Left ventricle myocardium inferior (tissue), 1 donor: ENCODE data around the gene ISM2. TPM values are rescaled to one million over a fixed set of nuclear protein-coding genes. Genes with fewer than 3 reads are reported as not detected.

Experiments used
- DNase-seq: peaks from one replicate; pipeline ENCODE4 v3.0.0-alpha.2; 2020
- H3K27ac ChIP-seq: fragments of 200-600 bp; replicated peaks from 2 replicates; pipeline ENCODE4 v1.8.0; 2021
- H3K27me3 ChIP-seq: fragments of 200-600 bp; 2 replicates; pipeline ENCODE4 v1.8.0; 2021; ENCODE audit warnings: low read depth
- H3K36me3 ChIP-seq: fragments of 200-600 bp; 2 replicates; pipeline ENCODE4 v1.8.0; 2021
- H3K4me1 ChIP-seq: fragments of 200-600 bp; 2 replicates; pipeline ENCODE4 v1.8.0; 2021
- H3K4me3 ChIP-seq: fragments of 200-600 bp; 2 replicates; pipeline ENCODE4 v1.8.0; 2021; ENCODE audit warnings: mild to moderate bottlenecking, moderate library complexity
- H3K9me3 ChIP-seq: fragments of 200-600 bp; replicated peaks from 2 replicates; pipeline ENCODE4 v1.8.0; 2021
- CTCF ChIP-seq: fragments of 200-600 bp; IDR thresholded peaks from 2 replicates; pipeline ENCODE4 v1.8.0; 2021; ENCODE audit warnings: antibody characterized with exemption, mild to moderate bottlenecking, borderline replicate concordance
- intact Hi-C: fragments of 100-400 bp; cut with micrococcal nuclease; formaldehyde crosslinking; loops from one replicate; pipeline ENCODE4 v1.11.0; 2022
- total RNA-seq: library from RNA; stranded (reverse); fragmentation: NEBNext Ultra II Directional; extraction: Animal tissue kit (Norgen Biotek cat#: 25700); gene quantifications from one replicate; pipeline ENCODE4 v1.2.1, GENCODE V29; 2021
- donor health status: DM: no; HTN: yes; CAD: no; lungs with severe emphysema.

Gene ISM2
- total RNA-seq, 1 donor from 2014 or later, result not detected

GRCh38 chr14:77475432-77476115 lies 23.0 kb downstream of the ISM2 start:
- Histone ChIP-seq H3K36me3 (no peaks in the 10 kb centered on the region), H3K4me3 (no peak overlapping the region), H3K27ac (no peak overlapping the region), H3K27me3 (no peaks in the 10 kb centered on the region), H3K4me1 (no peaks in the 10 kb centered on the region), H3K9me3 (no peaks in the 10 kb centered on the region)
- intact Hi-C loops, result no loop called here
- DNase-seq, result no peak
- TF ChIP-seq CTCF, result no peak

- Histone ChIP-seq H3K36me3 (peaks cover 4% of the 10 kb centered on the region), H3K9me3 (no peaks in the 10 kb centered on the region), H3K27me3 (no peaks in the 10 kb centered on the region), H3K4me1 (no peaks in the 10 kb centered on the region), H3K27ac (no peak overlapping the region), H3K4me3 (no peak overlapping the region)
- no peak for TF ChIP-seq CTCF
- intact Hi-C loops, result no loop called here
- DNase-seq, result no peak
These were observed 24.0 kb downstream of the ISM2 start for GRCh38 chr14:77474479-77475177.

- Histone ChIP-seq H3K4me3 (no peak overlapping the region), H3K4me1 (no peaks in the 10 kb centered on the region), H3K27ac (no peak overlapping the region), H3K36me3 (peaks cover 11% of the 10 kb centered on the region), H3K9me3 (no peaks in the 10 kb centered on the region), H3K27me3 (no peaks in the 10 kb centered on the region)
- intact Hi-C loops, result no loop called here
- no peak for DNase-seq
- TF ChIP-seq CTCF, result no peak
These were observed 24.7 kb downstream of the ISM2 start for GRCh38 chr14:77473921-77474320.

GRCh38 chr14:77470224-77470870 lies 28.3 kb downstream of the ISM2 start:
- H3K27me3 ChIP-seq, result no peaks in the 10 kb centered on the region
- no peak overlapping the region for H3K4me3 ChIP-seq
- DNase-seq, result no peak
- peaks cover 45% of the 10 kb centered on the region for H3K36me3 ChIP-seq
- intact Hi-C loops, result no loop called here
- H3K4me1 ChIP-seq, result no peaks in the 10 kb centered on the region
- no peak overlapping the region for H3K27ac ChIP-seq
- no peaks in the 10 kb centered on the region for H3K9me3 ChIP-seq
- no peak for TF ChIP-seq CTCF

- DNase-seq, result no peak
- intact Hi-C loops, result no loop called here
- Histone ChIP-seq H3K36me3 (peaks cover 53% of the 10 kb centered on the region), H3K4me1 (no peaks in the 10 kb centered on the region), H3K27ac (no peak overlapping the region), H3K4me3 (no peak overlapping the region), H3K9me3 (no peaks in the 10 kb centered on the region), H3K27me3 (no peaks in the 10 kb centered on the region)
- no peak for TF ChIP-seq CTCF
These were observed 29.1 kb downstream of the ISM2 start for GRCh38 chr14:77469539-77469938.
